Measurements from ENCODE around the gene UTP11.
"Not testable (repeated sequence)": the region's sequence is repeated elsewhere in the genome, so short reads cannot be mapped to it uniquely, and the experiment has no call there.

GRCh38 chr1:37973684-37974083 is 38.9 kb upstream of the UTP11 start:
- not testable (repeated sequence) for TF ChIP-seq FOXK2, PKNOX1 (IDR thresholded peaks at IDR 0.05)
